Activated CD8-positive, alpha-beta memory T cell treated with anti-CD3 and anti-CD28 coated beads, Interleukin-2, amount 10 ng/mL, durations not matched to agents 7 days and 5 days (primary cell): Measurements from ENCODE around the gene RAB3IP. TPM values are rescaled to one million over a fixed set of nuclear protein-coding genes. Genes with fewer than 3 reads are reported as not detected.

Experiments
- ATAC-seq: fragments of 150-1000 bp; cut with Tn5 transposase; one replicate; pipeline ENCODE4 v1.10.0; 2021; ENCODE audit warnings: moderate library complexity
- CTCF ChIA-PET: fragments of 350-600 bp; sonication (Branson Sonifier 250); formaldehyde crosslinking; loops from one replicate; lab custom pipeline; 2021; ENCODE audit warnings: antibody characterized with exemption; lab: Charles Lee
- DNase-seq: peaks from one replicate; pipeline ENCODE4 v3.0.0-alpha.2; 2020
- H3K27ac Mint-ChIP-seq: one replicate; pipeline ENCODE4 v1.8.0; 2021; ENCODE audit warnings: mild to moderate bottlenecking, mixed read lengths
- H3K27me3 Mint-ChIP-seq: one replicate; pipeline ENCODE4 v1.8.0; 2021; ENCODE audit warnings: mixed read lengths
- H3K36me3 Mint-ChIP-seq: one replicate; pipeline ENCODE4 v1.8.0; 2021; ENCODE audit warnings: mild to moderate bottlenecking, mixed read lengths
- H3K4me1 Mint-ChIP-seq: one replicate; pipeline ENCODE4 v1.8.0; 2021; ENCODE audit warnings: mixed read lengths
- H3K4me3 Mint-ChIP-seq: one replicate; pipeline ENCODE4 v1.8.0; 2021; ENCODE audit warnings: mild to moderate bottlenecking, moderate library complexity, mixed read lengths
- H3K9me3 Mint-ChIP-seq: one replicate; pipeline ENCODE4 v1.8.0; 2022; ENCODE audit warnings: low read depth, mixed read lengths
- total RNA-seq, 2 experiments: library from RNA; stranded (reverse); gene quantifications; one replicate each; pipeline ENCODE4 v1.2.3, GENCODE V29; 2021

RAB3IP gene
- total RNA-seq, 2 experiments from 2014 or later = 19.3 to 25.0 TPM

GRCh38 chr12:69868695-69869094 lies 130.0 kb downstream of the RAB3IP start:
- Mint-ChIP-seq H3K36me3 (no peaks in the 10 kb centered on the region), H3K4me1 (no peaks in the 10 kb centered on the region), H3K27ac (no peak overlapping the region), H3K27me3 (peaks cover 13% of the 10 kb centered on the region), H3K9me3 (no peaks in the 10 kb centered on the region), H3K4me3 (no peak overlapping the region)
- CTCF ChIA-PET = no interaction called here
- DNase-seq = no peak
- no peak for ATAC-seq

DNA sequence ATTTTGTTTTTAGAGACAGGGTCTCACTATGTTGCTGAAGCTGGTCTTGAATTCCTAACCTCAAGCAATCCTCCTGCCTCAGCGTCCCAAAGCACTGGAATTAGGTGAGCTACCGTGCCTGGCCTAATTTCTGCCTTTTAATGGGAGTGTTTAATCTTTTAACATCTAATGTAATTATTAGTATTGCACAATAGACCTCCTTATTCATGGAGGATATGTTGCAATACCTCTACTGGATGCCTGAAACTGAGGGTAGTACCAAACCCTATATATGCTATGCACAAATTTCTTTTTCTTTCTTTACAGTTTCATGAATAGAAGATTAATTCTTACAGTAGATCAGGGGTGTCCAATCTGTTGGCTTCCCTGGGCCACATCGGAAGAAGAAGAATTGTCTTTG lies 134.1 kb downstream of the RAB3IP start:
- no peaks in the 10 kb centered on the region for H3K4me1 Mint-ChIP-seq
- peaks cover 9% of the 10 kb centered on the region for H3K27me3 Mint-ChIP-seq
- H3K27ac Mint-ChIP-seq = no peak overlapping the region
- DNase-seq (no peak), ATAC-seq (no peak)
- H3K4me3 Mint-ChIP-seq = no peak overlapping the region
- CTCF ChIA-PET = no interaction called here
- H3K36me3 Mint-ChIP-seq = no peaks in the 10 kb centered on the region
- H3K9me3 Mint-ChIP-seq = no peaks in the 10 kb centered on the region

Other genes with a start within 250 kb of the RAB3IP start
- gene CCT2, start 153.4 kb upstream of the RAB3IP start, total RNA-seq = 100 to 1,000 TPM; 193 to 271 TPM
- not detected for gene LRRC10, start 128.0 kb upstream of the RAB3IP start, total RNA-seq
- gene BEST3, start 39.6 kb upstream of the RAB3IP start, total RNA-seq = not detected
- gene MYRFL, start 86.4 kb downstream of the RAB3IP start, total RNA-seq = not detected